Measurements from ENCODE around the gene CD300A.

The CD300A gene

DNA sequence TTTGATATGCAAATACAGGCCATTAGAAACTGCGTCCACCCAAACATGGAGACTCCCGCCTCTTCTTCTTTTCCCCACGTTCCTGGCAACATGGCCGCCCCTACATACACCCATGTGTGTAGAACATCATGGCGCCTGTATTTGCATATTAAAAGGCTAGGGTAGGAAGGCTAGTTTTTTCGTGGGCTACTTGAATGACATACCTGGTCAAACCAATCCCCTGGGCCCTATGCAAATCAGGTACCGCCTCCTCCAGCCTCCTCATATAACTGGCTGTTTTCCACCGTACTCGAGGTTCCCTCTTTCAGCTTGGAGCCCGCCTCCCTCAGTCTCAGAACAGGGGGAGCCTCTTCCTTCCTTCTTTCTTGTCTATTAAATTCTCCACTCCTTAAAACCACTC lies 65.7 kb downstream of the CD300A start:
- Histone ChIP-seq H3K4me1 (ENCODE audit: insufficient read depth, low read length) (no peaks in the 10 kb centered on the region; the same call in 1 of the 2 replicates), H3K27me3 (ENCODE audit: insufficient read depth, low read length) (peaks cover 4% of the 10 kb centered on the region; the same call in 1 of the 2 replicates), H3K9ac (ENCODE audit: low read depth, low read length) (no peak overlapping the region), H3K9me3 (ENCODE audit: insufficient read depth, low read depth, low read length) (0 out of 2 replicates have a peak, but pooled peaks cover 2% of the 10 kb centered on the region), H3K27ac (ENCODE audit: low read depth, low read length) (no peak overlapping the region), H3K36me3 (ENCODE audit: insufficient read depth, low read length) (no peaks in the 10 kb centered on the region), H3K4me3 (ENCODE audit: low read length) (no peak overlapping the region)
- 55% methylated on average over 8 of the region's 10 CpGs for WGBS
